Neural progenitor cell (in vitro differentiated cells): ENCODE data around the gene ST3GAL4.

Source experiments
- EZH2 ChIP-seq: fragments of 200-600 bp; sonication (generic); IDR thresholded peaks from 2 replicates; pipeline ENCODE4 v1.6.1; 2017; ENCODE audit warnings: antibody characterized with exemption, mild to moderate bottlenecking, moderate library complexity
- EZH2phosphoT487 ChIP-seq: fragments of 200-600 bp; sonication (generic); IDR thresholded peaks from 2 replicates; pipeline ENCODE4 v1.6.1; 2017; ENCODE audit warnings: antibody characterized with exemption
- TF ChIP-seq, protein P1 (sequence below): fragments of 200-600 bp; sonication (generic); IDR thresholded peaks from 2 replicates; pipeline ENCODE4 v1.5.1; 2017; ENCODE audit warnings: antibody characterized with exemption, mild to moderate bottlenecking

DNA sequence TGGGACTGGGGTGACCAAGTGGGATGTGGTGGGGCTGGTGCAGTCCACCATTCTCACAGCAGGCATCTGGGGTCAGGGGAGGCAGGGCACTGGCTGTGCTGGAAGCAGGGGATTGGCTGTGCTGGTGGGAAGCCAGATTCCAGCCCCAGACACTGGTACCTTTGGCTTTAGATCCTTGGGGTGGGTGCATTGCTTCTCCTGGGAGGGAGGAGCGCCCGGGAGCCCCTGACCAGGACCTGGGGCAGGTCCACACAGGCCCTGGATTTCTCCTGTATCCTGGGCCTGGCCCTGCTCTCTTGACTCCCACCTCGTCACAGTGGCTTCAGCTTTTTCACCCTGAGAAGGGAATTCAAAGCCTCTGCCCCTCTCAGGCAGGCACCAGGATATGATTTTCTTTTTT is 38.5 kb downstream of the ST3GAL4 start:
- TF ChIP-seq, protein P1, sequence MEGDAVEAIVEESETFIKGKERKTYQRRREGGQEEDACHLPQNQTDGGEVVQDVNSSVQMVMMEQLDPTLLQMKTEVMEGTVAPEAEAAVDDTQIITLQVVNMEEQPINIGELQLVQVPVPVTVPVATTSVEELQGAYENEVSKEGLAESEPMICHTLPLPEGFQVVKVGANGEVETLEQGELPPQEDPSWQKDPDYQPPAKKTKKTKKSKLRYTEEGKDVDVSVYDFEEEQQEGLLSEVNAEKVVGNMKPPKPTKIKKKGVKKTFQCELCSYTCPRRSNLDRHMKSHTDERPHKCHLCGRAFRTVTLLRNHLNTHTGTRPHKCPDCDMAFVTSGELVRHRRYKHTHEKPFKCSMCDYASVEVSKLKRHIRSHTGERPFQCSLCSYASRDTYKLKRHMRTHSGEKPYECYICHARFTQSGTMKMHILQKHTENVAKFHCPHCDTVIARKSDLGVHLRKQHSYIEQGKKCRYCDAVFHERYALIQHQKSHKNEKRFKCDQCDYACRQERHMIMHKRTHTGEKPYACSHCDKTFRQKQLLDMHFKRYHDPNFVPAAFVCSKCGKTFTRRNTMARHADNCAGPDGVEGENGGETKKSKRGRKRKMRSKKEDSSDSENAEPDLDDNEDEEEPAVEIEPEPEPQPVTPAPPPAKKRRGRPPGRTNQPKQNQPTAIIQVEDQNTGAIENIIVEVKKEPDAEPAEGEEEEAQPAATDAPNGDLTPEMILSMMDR = no peak
- TF ChIP-seq EZH2phosphoT487 (no peak), EZH2 (no peak)
